ENCODE measurements around the gene SNX27.

SNX27 gene

GRCh38 chr1:151739590-151740355 is 127.9 kb downstream of the SNX27 start:
- Mint-ChIP-seq H3K27ac (no peak overlapping the region), H3K4me3 (no peak overlapping the region), H3K27me3 (peaks cover 33% of the 10 kb centered on the region), H3K4me1 (peaks cover 5% of the 10 kb centered on the region), H3K9me3 (peaks cover 17% of the 10 kb centered on the region), H3K36me3 (no peaks in the 10 kb centered on the region)
- CTCF ChIA-PET = interaction anchor here (0.8 to 1.5 kb wide), 2 partner anchors 146 to 206 kb away, joined by 3 to 4 read pairs; no protein-coding TSS in a partner anchor
- no peak for DNase-seq

GRCh38 chr1:151741516-151741915 is 129.7 kb downstream of the SNX27 start:
- H3K9me3 Mint-ChIP-seq = peaks cover 17% of the 10 kb centered on the region
- peaks cover 5% of the 10 kb centered on the region for H3K4me1 Mint-ChIP-seq
- DNase-seq = no peak
- CTCF ChIA-PET = interaction anchor here (1.5 kb wide), 1 partner anchor 208 kb away, joined by 4 read pairs; no protein-coding TSS in a partner anchor
- H3K27ac Mint-ChIP-seq = no peak overlapping the region
- no peaks in the 10 kb centered on the region for H3K36me3 Mint-ChIP-seq
- peaks cover 40% of the 10 kb centered on the region for H3K27me3 Mint-ChIP-seq
- H3K4me3 Mint-ChIP-seq = no peak overlapping the region

Measured in activated naive CD4-positive, alpha-beta T cell treated with anti-CD3 and anti-CD28 coated beads, Interleukin-2, amount 10 ng/mL, durations not matched to agents 7 days and 5 days (primary cell).